Stomach (tissue), 9 donors: Measurements from ENCODE around the gene HTT. TPM values are rescaled to one million over a fixed set of nuclear protein-coding genes. Genes with fewer than 3 reads are reported as not detected.

Experiments
- DNase-seq, 2 donors: peaks; one replicate each; pipeline versions ENCODE4 v3.0.0 to v3.0.0-alpha.2; 2013 to 2019
- H3K27ac ChIP-seq, 5 donors: fragments of 200-600 bp in 4 of 5; sonication (generic) in 4 of 5; one replicate each; pipeline ENCODE4 v1.5.1; 2013 to 2019; ENCODE audit warnings: mild to moderate bottlenecking in 1 of 5, moderate library complexity in 1 of 5
- H3K27me3 ChIP-seq, 3 donors: fragments of 200-600 bp; sonication (generic); one replicate each; pipeline ENCODE4 v1.5.1; 2017 to 2019; ENCODE audit warnings: mixed run types in 1 of 3
- H3K36me3 ChIP-seq, 4 donors: fragments of 200-600 bp; sonication (generic); 1 replicate in 3 of 4; 2 replicates in 1 of 4; pipeline ENCODE4 v1.5.1; 2016 to 2019
- H3K4me1 ChIP-seq, 4 donors: fragments of 200-600 bp; sonication (generic); one replicate each; pipeline ENCODE4 v1.5.1; 2016 to 2019
- H3K4me3 ChIP-seq, 4 donors: fragments of 200-600 bp; sonication (generic) in 3 of 4; one replicate each; pipeline ENCODE4 v1.5.1; 2016 to 2019; ENCODE audit warnings: mild to moderate bottlenecking in 1 of 4
- H3K9me3 ChIP-seq, 4 donors: fragments of 200-600 bp; sonication (generic); one replicate each; pipeline ENCODE4 v1.5.1; 2016 to 2019
- EP300 ChIP-seq: sonication (generic); formaldehyde crosslinking; IDR thresholded peaks from one replicate; pipeline ENCODE4 v1.6.1; 2017; ENCODE audit warnings: antibody characterized with exemption
- POLR2A ChIP-seq, 4 donors: fragments of 450-650 bp; IDR thresholded peaks; one replicate each; pipeline ENCODE4 v1.6.1; 2016; ENCODE audit warnings: antibody characterized with exemption in 4 of 4, control low read depth in 2 of 4, mild to moderate bottlenecking in 1 of 4, moderate library complexity in 1 of 4
- POLR2AphosphoS5 ChIP-seq, 3 donors: sonication (generic); formaldehyde crosslinking; IDR thresholded peaks; one replicate each; pipeline ENCODE4 v1.6.1; 2016; ENCODE audit warnings: antibody characterized with exemption in 3 of 3
- WGBS, 5 donors: extraction: QIAGEN DNeasy Blood & Tissue Kit in 3 of 5; methylation state at CpG; one replicate each; pipeline versions ENCODE4 v1.1.5 to v1.1.7; 2013 to 2018; 5-methylcytosine and 5-hydroxymethylcytosine counted together
- intact Hi-C: fragments of 100-400 bp; cut with DNase I; formaldehyde crosslinking; loops from one replicate; pipeline ENCODE4 v1.15.1; 2023; ENCODE audit warnings: low total_unique reads
- polyA plus RNA-seq, 3 donors: library from polyadenylated mRNA; stranded (reverse); fragments of 200-250 nt; gene quantifications; one replicate each; pipeline ENCODE4 v1.2.3, GENCODE V29; 2013
- total RNA-seq, 5 donors: library from RNA; depleted of rRNA; stranded (reverse); fragments of >200 nt; gene quantifications; one replicate each; pipeline versions ENCODE4 v1.1.0 to v1.2.3, GENCODE V29; 2014 to 2016
- TF ChIP-seq, protein P1 (sequence below), 7 experiments: fragments of 450-650 bp in 4 of 7; fragments of 200-600 bp in 3 of 7; sonication (generic) in 3 of 7; IDR thresholded peaks; one replicate each; pipeline ENCODE4 v1.5.1; 2016 to 2019; ENCODE audit warnings: antibody characterized with exemption in 7 of 7, control low read depth in 2 of 7, mild to moderate bottlenecking in 1 of 7
- donor health status: healthy with polysubstance abuse.
- donor health status: Bipolar disorder and iron deficiency.
- donor health status: healthy.

HTT gene
- total and polyA plus RNA-seq, 8 donors: 3.4 to 95.7 (median 41.6) TPM

DNA sequence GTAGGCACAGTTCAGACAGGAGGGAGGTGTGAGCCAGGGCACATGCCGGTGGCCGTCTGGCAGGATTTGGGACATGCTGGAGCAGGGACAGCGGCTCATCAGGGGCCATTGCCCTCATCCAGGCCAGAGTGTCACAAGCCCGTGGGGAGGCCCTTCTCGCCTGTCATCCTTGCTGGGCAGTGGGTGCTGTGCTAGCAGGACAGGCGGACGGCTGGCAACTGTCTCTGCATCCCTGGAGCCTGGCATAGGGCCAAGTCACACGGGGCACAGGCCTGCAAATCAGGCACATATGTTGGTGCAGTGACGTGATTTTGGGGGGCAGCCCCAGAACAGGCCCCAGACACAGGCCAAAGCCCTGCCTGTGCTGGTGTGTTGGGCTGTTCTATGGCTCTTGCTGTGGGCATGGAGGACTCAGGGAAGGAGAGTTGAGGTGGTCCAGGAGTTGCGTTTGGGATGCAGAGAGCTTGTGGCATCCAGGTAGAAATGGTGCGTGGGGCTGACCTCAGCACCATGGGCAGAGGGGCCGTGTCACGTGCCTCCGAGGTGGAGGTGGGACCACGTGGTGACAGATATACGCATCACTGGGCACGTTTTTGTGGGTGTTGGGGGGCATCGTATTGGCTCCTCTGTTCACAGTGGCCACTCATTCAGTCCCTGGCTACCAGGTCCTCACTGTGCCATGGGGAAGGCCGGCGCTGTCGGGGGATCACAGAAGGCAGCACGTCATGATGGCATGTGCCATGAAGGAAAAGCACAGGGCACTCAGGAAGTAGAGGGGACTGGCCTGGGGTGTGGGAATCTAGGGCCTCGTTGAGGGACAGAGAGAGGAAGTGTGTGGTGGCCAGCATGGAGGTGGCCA lies 159.9 kb downstream of the HTT start:
- H3K36me3 ChIP-seq: peaks cover 72 to 99% (median 99%) of the 10 kb centered on the region in 4 donors
- no peak for TF ChIP-seq POLR2A (IDR thresholded peaks at IDR 0.05)
- no peak for TF ChIP-seq EP300
- no peak for TF ChIP-seq POLR2AphosphoS5 (IDR thresholded peaks at IDR 0.05)
- H3K27me3 ChIP-seq: no peaks in the 10 kb centered on the region
- H3K4me1 ChIP-seq: no peaks in the 10 kb centered on the region
- 87 to 92% (median 90%) methylated on average over 19 to 23 of the region's 23 CpGs for WGBS, 5 donors
- no peak overlapping the region for H3K27ac ChIP-seq
- no peak for DNase-seq
- intact Hi-C loops: no loop called here
- H3K4me3 ChIP-seq: no peak overlapping the region
- H3K9me3 ChIP-seq: no peaks in the 10 kb centered on the region

DNA sequence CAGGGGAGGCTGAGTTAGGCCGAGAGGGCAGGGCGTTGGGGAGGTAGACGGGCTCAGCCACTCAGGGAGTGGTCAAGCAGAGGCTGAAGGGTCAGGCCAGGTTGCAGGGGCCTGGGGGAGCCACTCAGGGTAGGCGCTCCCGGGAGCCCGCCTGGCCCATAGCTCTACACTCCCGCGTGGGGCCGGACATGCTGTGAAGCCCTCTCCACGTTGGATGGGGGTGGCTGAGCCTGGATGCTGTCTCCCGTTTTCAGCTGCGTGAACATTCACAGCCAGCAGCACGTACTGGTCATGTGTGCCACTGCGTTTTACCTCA lies 160.5 kb downstream of the HTT start:
- no peaks in the 10 kb centered on the region for H3K27me3 ChIP-seq
- no peak overlapping the region for H3K4me3 ChIP-seq
- H3K9me3 ChIP-seq: no peaks in the 10 kb centered on the region
- no peak for DNase-seq
- no peak overlapping the region for H3K27ac ChIP-seq
- H3K4me1 ChIP-seq: no peaks in the 10 kb centered on the region
- intact Hi-C loops: no loop called here
- WGBS, 5 donors: 89 to 94% (median 92%) methylated on average over 11 to 14 of the region's 14 CpGs
- TF ChIP-seq POLR2A (IDR thresholded peaks at IDR 0.05): no peak
- TF ChIP-seq POLR2AphosphoS5 (IDR thresholded peaks at IDR 0.05): no peak
- no peak for TF ChIP-seq EP300
- TF ChIP-seq, protein P1, sequence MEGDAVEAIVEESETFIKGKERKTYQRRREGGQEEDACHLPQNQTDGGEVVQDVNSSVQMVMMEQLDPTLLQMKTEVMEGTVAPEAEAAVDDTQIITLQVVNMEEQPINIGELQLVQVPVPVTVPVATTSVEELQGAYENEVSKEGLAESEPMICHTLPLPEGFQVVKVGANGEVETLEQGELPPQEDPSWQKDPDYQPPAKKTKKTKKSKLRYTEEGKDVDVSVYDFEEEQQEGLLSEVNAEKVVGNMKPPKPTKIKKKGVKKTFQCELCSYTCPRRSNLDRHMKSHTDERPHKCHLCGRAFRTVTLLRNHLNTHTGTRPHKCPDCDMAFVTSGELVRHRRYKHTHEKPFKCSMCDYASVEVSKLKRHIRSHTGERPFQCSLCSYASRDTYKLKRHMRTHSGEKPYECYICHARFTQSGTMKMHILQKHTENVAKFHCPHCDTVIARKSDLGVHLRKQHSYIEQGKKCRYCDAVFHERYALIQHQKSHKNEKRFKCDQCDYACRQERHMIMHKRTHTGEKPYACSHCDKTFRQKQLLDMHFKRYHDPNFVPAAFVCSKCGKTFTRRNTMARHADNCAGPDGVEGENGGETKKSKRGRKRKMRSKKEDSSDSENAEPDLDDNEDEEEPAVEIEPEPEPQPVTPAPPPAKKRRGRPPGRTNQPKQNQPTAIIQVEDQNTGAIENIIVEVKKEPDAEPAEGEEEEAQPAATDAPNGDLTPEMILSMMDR (IDR thresholded peaks at IDR 0.05): no peak
- H3K36me3 ChIP-seq: peaks cover 72 to 99% (median 99%) of the 10 kb centered on the region in 4 donors

DNA sequence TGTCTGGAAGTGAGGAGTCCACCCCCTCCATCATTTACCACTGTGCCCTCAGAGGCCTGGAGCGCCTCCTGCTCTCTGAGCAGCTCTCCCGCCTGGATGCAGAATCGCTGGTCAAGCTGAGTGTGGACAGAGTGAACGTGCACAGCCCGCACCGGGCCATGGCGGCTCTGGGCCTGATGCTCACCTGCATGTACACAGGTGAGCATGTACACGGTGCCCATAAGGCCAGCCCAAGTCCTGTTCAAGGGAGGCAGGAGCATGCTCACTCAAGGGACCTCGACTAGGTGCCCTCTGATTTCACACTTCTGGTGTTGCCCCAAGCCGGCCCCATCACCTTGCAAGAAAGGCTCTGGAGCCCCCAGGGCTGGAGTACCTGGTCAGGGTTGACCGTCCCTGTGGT lies 161.1 kb downstream of the HTT start:
- 91 to 96% (median 94%) methylated on average over 9 to 11 of the region's 11 CpGs for WGBS, 5 donors

DNA sequence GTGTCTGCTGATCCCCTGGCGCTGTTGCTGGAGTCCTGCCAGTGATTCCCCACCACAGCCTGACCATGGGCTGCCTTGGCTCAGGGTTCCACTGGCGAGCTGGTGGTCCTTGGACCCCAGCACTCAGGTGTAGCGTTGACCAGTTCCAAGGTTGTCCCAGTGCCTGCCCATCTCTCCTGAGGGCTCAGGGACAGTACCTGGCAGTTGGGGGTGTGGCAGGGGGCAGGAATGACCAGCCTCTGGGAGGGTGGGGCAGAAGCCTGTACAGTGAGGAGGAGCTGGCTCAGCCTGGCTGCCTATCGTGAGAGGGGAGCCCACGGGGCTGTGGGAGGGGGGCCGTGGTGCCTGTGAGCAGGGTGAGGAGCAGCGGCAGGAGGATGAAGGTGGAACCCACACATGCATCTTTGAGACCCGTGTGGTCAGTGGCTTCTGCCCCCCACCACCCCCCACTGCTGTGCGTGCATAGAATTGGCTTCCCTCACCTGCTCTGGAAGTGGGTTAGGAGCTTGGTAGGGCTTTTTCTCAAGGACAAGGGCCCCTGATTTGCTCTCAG lies 161.9 kb downstream of the HTT start:
- peaks cover 68 to 99% (median 99%) of the 10 kb centered on the region in 4 donors for H3K36me3 ChIP-seq
- WGBS, 5 donors: 82 to 89% (median 86%) methylated on average over 6 to 9 of the region's 9 CpGs
- DNase-seq: no peak

More for the DNA sequence above, 161.1 kb downstream of the HTT start:
- intact Hi-C loops: no loop called here
- Histone ChIP-seq H3K4me1 (peaks cover 0 to 4% (median 0%) of the 10 kb centered on the region in 4 donors), H3K9me3 (no peaks in the 10 kb centered on the region), H3K4me3 (no peak overlapping the region), H3K27me3 (no peaks in the 10 kb centered on the region), H3K36me3 (peaks cover 72 to 99% (median 99%) of the 10 kb centered on the region in 4 donors), H3K27ac (no peak overlapping the region)
- no peak for DNase-seq
- TF ChIP-seq EP300 (no peak), POLR2AphosphoS5 (IDR thresholded peaks at IDR 0.05) (no peak), POLR2A (IDR thresholded peaks at IDR 0.05) (no peak)
- TF ChIP-seq, protein P1 (IDR thresholded peaks at IDR 0.05): no peak

More for the DNA sequence above, 161.9 kb downstream of the HTT start:
- Histone ChIP-seq H3K4me3 (no peak overlapping the region), H3K4me1 (peaks cover 3 to 12% (median 6%) of the 10 kb centered on the region in 4 donors), H3K9me3 (no peaks in the 10 kb centered on the region), H3K27ac (no peak overlapping the region), H3K27me3 (no peaks in the 10 kb centered on the region)
- no peak for TF ChIP-seq POLR2AphosphoS5 (IDR thresholded peaks at IDR 0.05)
- TF ChIP-seq, protein P1 (IDR thresholded peaks at IDR 0.05): no peak
- intact Hi-C loops: no loop called here
